HCT116 (cell line): ENCODE data around the gene OGN. TPM values are rescaled to one million over a fixed set of nuclear protein-coding genes. Genes with fewer than 3 reads are reported as not detected.

Experiments
- ATAC-seq: fragments of 200-7000 bp; cut with Tn5 transposase; 2 replicates; pipeline ENCODE4 v1.9.1; 2020; ENCODE audit warnings: mild to moderate bottlenecking, moderate library complexity
- BruUV-seq: library from RNA; stranded (reverse); fragments of 400-500 nt; replicated peaks from 2 replicates; lab custom pipeline; 2021; lab: Mats Ljungman, UMichigan
- CTCF ChIA-PET: fragments of 300-600 bp; sonication (Branson Sonifier 250); formaldehyde crosslinking; loops from one replicate; lab custom pipeline; 2021; ENCODE audit warnings: antibody characterized with exemption; lab: Charles Lee
- POLR2A ChIA-PET: fragments of 300-600, 350-600 bp; sonication (Branson Sonifier 250); formaldehyde crosslinking; loops from one replicate; lab custom pipeline; 2021; ENCODE audit warnings: antibody characterized with exemption; lab: Charles Lee
- RAD21 ChIA-PET, 2 experiments: fragments of 300-600 bp; sonication (Branson Sonifier 250); formaldehyde crosslinking; loops; one replicate each; lab custom pipeline; 2023; ENCODE audit warnings: low total read pairs in 2 of 2; ENCODE audit not compliant: uncharacterized antibody in 2 of 2, unreplicated experiment in 2 of 2, low non-redundant PET in 1 of 2; lab: Charles Lee
- DNase-seq: peaks from one replicate; pipeline ENCODE4 v3.0.0-alpha.2; 2010; ENCODE audit warnings: low read depth, low spot score
- H2AFZ ChIP-seq: fragments of 200-600 bp; shearing (Covaris generic), sonication (generic); 2 replicates; pipeline ENCODE4 v1.6.1; 2017; ENCODE audit warnings: low read depth, mixed run types, mixed read lengths, antibody characterized with exemption, low read length; ENCODE audit not compliant: poor library complexity, severe bottlenecking
- H3K27ac ChIP-seq: 2 replicates; pipeline ENCODE4 v1.5.1; 2012; ENCODE audit warnings: low read depth, low read length
- H3K27me3 ChIP-seq: fragments of 200-600 bp; sonication (generic); 2 replicates; pipeline ENCODE4 v1.6.1; 2016; ENCODE audit warnings: mixed run types, low read length, mixed read lengths; ENCODE audit not compliant: insufficient read depth
- H3K36me3 ChIP-seq, 2 experiments: fragments of 200-500 bp in 1 of 2; fragments of 200-600 bp in 1 of 2; sonication (Bioruptor generic) in 1 of 2; sonication (generic) in 1 of 2; 2 replicates each; pipeline versions ENCODE4 v1.5.1 to v1.6.1; 2014 to 2016; ENCODE audit warnings: low read length in 2 of 2, inconsistent platforms in 1 of 2, mixed read lengths in 1 of 2, mixed run types in 1 of 2; ENCODE audit not compliant: insufficient read depth in 2 of 2, control insufficient read depth in 1 of 2
- H3K4me1 ChIP-seq, 2 experiments: fragments of 200-600 bp in 1 of 2; sonication (generic) in 1 of 2; 2 replicates each; pipeline versions ENCODE4 v1.5.1 to v1.6.1; 2012 to 2017; ENCODE audit warnings: low read length in 2 of 2, inconsistent platforms in 1 of 2, mild to moderate bottlenecking in 1 of 2, mixed read lengths in 1 of 2, mixed run types in 1 of 2, moderate library complexity in 1 of 2; ENCODE audit not compliant: insufficient read depth in 2 of 2, control insufficient read depth in 1 of 2
- H3K4me2 ChIP-seq: fragments of 200-600 bp; sonication (generic); 2 replicates; pipeline ENCODE4 v1.6.1; 2017; ENCODE audit warnings: mixed run types, low read length, mixed read lengths
- H3K4me3 ChIP-seq, 2 experiments: fragments of 200-600 bp in 1 of 2; sonication (generic) in 1 of 2; replicated peaks in 1 of 2; 2 replicates each; pipeline ENCODE4 v1.5.1; 2011 to 2016; ENCODE audit warnings: low read length in 2 of 2, control low read depth in 1 of 2, low read depth in 1 of 2, mild to moderate bottlenecking in 1 of 2, mixed read lengths in 1 of 2, mixed run types in 1 of 2
- H3K79me2 ChIP-seq: fragments of 200-600 bp; sonication (generic); 2 replicates; pipeline ENCODE4 v1.6.1; 2017; ENCODE audit warnings: mild to moderate bottlenecking, mixed run types, low read length, moderate library complexity, mixed read lengths; ENCODE audit not compliant: insufficient read depth
- H3K9ac ChIP-seq: fragments of 200-600 bp; sonication (generic); 2 replicates; pipeline ENCODE4 v1.6.1; 2016; ENCODE audit warnings: low read length, mixed read lengths
- H3K9me2 ChIP-seq: fragments of 200-600 bp; sonication (generic), shearing (Covaris generic); 2 replicates; pipeline ENCODE4 v1.6.1; 2017; ENCODE audit warnings: mixed run types, mild to moderate bottlenecking, moderate library complexity; ENCODE audit not compliant: insufficient read depth
- H3K9me3 ChIP-seq, 2 experiments: fragments of 200-500 bp in 1 of 2; fragments of 200-600 bp in 1 of 2; sonication (Bioruptor generic) in 1 of 2; sonication (generic) in 1 of 2; 2 replicates each; pipeline ENCODE4 v1.6.1; 2014 to 2017; ENCODE audit warnings: low read length in 2 of 2, mixed read lengths in 2 of 2, inconsistent platforms in 1 of 2, low read depth in 1 of 2, mild to moderate bottlenecking in 1 of 2, mixed run types in 1 of 2, moderate library complexity in 1 of 2; ENCODE audit not compliant: control insufficient read depth in 1 of 2, insufficient read depth in 1 of 2
- H4K20me1 ChIP-seq: fragments of 200-600 bp; sonication (generic), shearing (Covaris generic); 2 replicates; pipeline ENCODE4 v1.6.1; 2017; ENCODE audit warnings: mixed run types, mild to moderate bottlenecking, moderate library complexity; ENCODE audit not compliant: insufficient read depth
- CBX3 ChIP-seq: IDR thresholded peaks from 2 replicates; pipeline ENCODE4 v1.6.1; 2012; ENCODE audit warnings: low read depth
- CEBPB ChIP-seq: IDR thresholded peaks from 2 replicates; pipeline ENCODE4 v1.6.1; 2012; ENCODE audit warnings: low read depth
- CTCF ChIP-seq, 3 experiments: fragments of 200-600 bp in 1 of 3; sonication (generic) in 1 of 3; IDR thresholded peaks in 2 of 3; conservative IDR thresholded peaks in 1 of 3; 2 replicates each; pipeline ENCODE4 v1.5.1; 2012 to 2017; ENCODE audit warnings: low read depth in 2 of 3, low read length in 2 of 3, antibody characterized with exemption in 1 of 3, borderline replicate concordance in 1 of 3, control low read depth in 1 of 3, mild to moderate bottlenecking in 1 of 3, mixed read lengths in 1 of 3, mixed run types in 1 of 3, moderate library complexity in 1 of 3; ENCODE audit not compliant: insufficient read depth in 1 of 3
- EGR1 ChIP-seq: IDR thresholded peaks from 2 replicates; pipeline ENCODE4 v1.6.1; 2012; ENCODE audit warnings: low read depth
- ELF1 ChIP-seq: IDR thresholded peaks from 2 replicates; pipeline ENCODE4 v1.6.1; 2012; ENCODE audit warnings: low read depth, borderline replicate concordance
- EZH2phosphoT487 ChIP-seq: fragments of 200-600 bp; IDR thresholded peaks from 2 replicates; pipeline ENCODE4 v1.6.1; 2018; ENCODE audit warnings: antibody characterized with exemption, borderline replicate concordance
- JUND ChIP-seq: IDR thresholded peaks from 2 replicates; pipeline ENCODE4 v1.6.1; 2012
- POLR2A ChIP-seq: IDR thresholded peaks from 2 replicates; pipeline ENCODE4 v1.7.0; 2011; ENCODE audit warnings: borderline replicate concordance; ENCODE audit not compliant: insufficient read depth, insufficient read length; ENCODE audit errors: extremely low read depth
- POLR2AphosphoS5 ChIP-seq: IDR thresholded peaks from 2 replicates; pipeline ENCODE4 v1.6.1; 2011; ENCODE audit warnings: mild to moderate bottlenecking, low read depth, low read length, moderate library complexity
- RAD21 ChIP-seq: IDR thresholded peaks from 2 replicates; pipeline ENCODE4 v1.6.1; 2012; ENCODE audit warnings: low read depth, mild to moderate bottlenecking
- REST ChIP-seq: IDR thresholded peaks from 2 replicates; pipeline ENCODE4 v1.6.1; 2012; ENCODE audit warnings: low read depth
- SIN3A ChIP-seq: IDR thresholded peaks from 2 replicates; pipeline ENCODE4 v1.6.1; 2012; ENCODE audit warnings: low read depth
- SP1 ChIP-seq: IDR thresholded peaks from 2 replicates; pipeline ENCODE4 v1.6.1; 2012; ENCODE audit warnings: low read depth
- SRF ChIP-seq: IDR thresholded peaks from 2 replicates; pipeline ENCODE4 v1.6.1; 2012; ENCODE audit warnings: low read depth
- TCF7L2 ChIP-seq: IDR thresholded peaks from 2 replicates; pipeline ENCODE4 v1.7.0; 2011; ENCODE audit warnings: borderline replicate concordance, inconsistent platforms; ENCODE audit not compliant: insufficient read depth, insufficient read length; ENCODE audit errors: extremely low read depth
- ZBTB33 ChIP-seq: IDR thresholded peaks from 2 replicates; pipeline ENCODE4 v1.6.1; 2011; ENCODE audit warnings: mild to moderate bottlenecking, low read length, moderate library complexity; ENCODE audit not compliant: insufficient replicate concordance; ENCODE audit errors: extremely low read depth
- ZFX ChIP-seq: fragments of 450-650 bp; IDR thresholded peaks from 2 replicates; pipeline ENCODE4 v1.6.1; 2017
- intact Hi-C: fragments of 100-400 bp; cut with micrococcal nuclease; formaldehyde crosslinking; loops from 2 replicates; pipeline ENCODE4 v1.10.0; 2022
- total RNA-seq: library from RNA; stranded (reverse); gene quantifications from one replicate; pipeline ENCODE4 v1.2.1, GENCODE V29; 2021; ENCODE audit not compliant: unreplicated experiment

The OGN gene
- total RNA-seq, 1 experiment from 2014 or later, result 0.15 TPM

- TF ChIP-seq ZBTB33 (no peak), REST (no peak), SRF (no peak), CEBPB (no peak), EZH2phosphoT487 (no peak), POLR2A (no peak)
Measured at GRCh38 chr9:92377876-92378275, 26.5 kb downstream of the OGN start (continued).

GRCh38 chr9:92373167-92373566, 31.2 kb downstream of the OGN start:
- RAD21 ChIA-PET, result no interaction called here
- intact Hi-C loops, result no loop called here
- Histone ChIP-seq H3K9me2 (no peaks in the 10 kb centered on the region), H3K27me3 (no peaks in the 10 kb centered on the region), H4K20me1 (no peaks in the 10 kb centered on the region), H3K4me1 (no peaks in the 10 kb centered on the region), H3K79me2 (no peaks in the 10 kb centered on the region), H3K4me2 (no peak overlapping the region), H2AFZ (no peak overlapping the region), H3K27ac (no peak overlapping the region), H3K9me3 (peaks cover 4% of the 10 kb centered on the region in 2 experiments; a peak in 1 of 4 replicates), H3K36me3 (no peaks in the 10 kb centered on the region), H3K4me3 (no peak overlapping the region), H3K9ac (no peak overlapping the region)
- BruUV-seq, result no TSS peak
- ATAC-seq, result no peak
- POLR2A ChIA-PET, result no interaction called here
- CTCF ChIA-PET, result no interaction called here
- DNase-seq, result no peak
- TF ChIP-seq TCF7L2 (no peak), POLR2AphosphoS5 (no peak), RAD21 (no peak), SIN3A (no peak), EGR1 (no peak), JUND (no peak), SRF (no peak), CBX3 (no peak), ELF1 (no peak), SP1 (no peak), ZFX (no peak), CTCF (IDR thresholded peaks at IDR 0.05 in 2 of 3, conservative IDR thresholded peaks at IDR 0.05 in 1 of 3; ENCODE audit: borderline replicate concordance in 1 of 3, insufficient read depth in 1 of 3, low read depth in 2 of 3, low read length in 2 of 3) (no peak), ZBTB33 (no peak)
